Brain microvascular endothelial cell (primary cell): ENCODE data around the gene CHAT.

Experiments used
- DNase-seq: peaks from one replicate; pipeline ENCODE4 v3.0.0-alpha.2; 2020
- H3K27ac ChIP-seq: fragments of 250-450 bp; sonication (Bioruptor Pico); 2 replicates; pipeline ENCODE4 v1.5.1; 2020; ENCODE audit warnings: mild to moderate bottlenecking, moderate library complexity
- H3K27me3 ChIP-seq: fragments of 250-450 bp; sonication (Bioruptor Pico); replicated peaks from 2 replicates; pipeline ENCODE4 v1.5.1; 2020; ENCODE audit warnings: mild to moderate bottlenecking
- H3K36me3 ChIP-seq: fragments of 250-450 bp; sonication (Bioruptor Pico); replicated peaks from 2 replicates; pipeline ENCODE4 v1.5.1; 2020; ENCODE audit warnings: mild to moderate bottlenecking
- H3K4me3 ChIP-seq: 2 replicates; pipeline ENCODE4 v1.5.1; 2011; ENCODE audit warnings: low read depth, mild to moderate bottlenecking, control low read depth, low read length, moderate library complexity
- in situ Hi-C: cut with HindIII; loops from 2 replicates; pipeline ENCODE4 v1.10.0; 2017; ENCODE audit warnings: low sequenced_read_pairs, low pct_ligation_motif_present
- TF ChIP-seq, protein P1 (sequence below): IDR thresholded peaks from 2 replicates; pipeline ENCODE4 v1.5.1; 2011; ENCODE audit warnings: low read depth, mild to moderate bottlenecking, moderate library complexity, low read length, control low read depth, inconsistent platforms; ENCODE audit errors: missing control alignments

CHAT gene

DNA sequence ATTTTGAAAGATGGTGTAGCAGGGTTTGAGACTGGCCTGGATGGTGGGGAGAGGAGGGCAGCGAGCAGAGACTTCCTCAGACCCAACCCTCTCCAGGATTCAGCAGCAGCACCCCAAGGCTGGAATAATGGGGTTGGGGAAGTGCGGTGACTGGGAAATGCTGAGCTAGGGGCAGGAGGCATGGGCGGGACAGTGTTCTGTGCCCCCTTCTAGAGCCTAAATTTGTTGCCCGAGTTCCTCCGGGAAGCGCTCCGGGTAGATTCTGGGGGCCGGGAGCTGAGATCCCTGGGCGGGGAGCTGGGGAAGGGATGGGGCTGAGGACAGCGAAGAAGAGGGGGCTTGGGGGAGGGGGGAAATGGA, at the start of gene CHAT:
Gene CHAT, plus strand, starts transcription at position 156 of the 360 bp plus-strand sequence. Its CDS starts 153 bp downstream, at position 309.
- TF ChIP-seq, protein P1, sequence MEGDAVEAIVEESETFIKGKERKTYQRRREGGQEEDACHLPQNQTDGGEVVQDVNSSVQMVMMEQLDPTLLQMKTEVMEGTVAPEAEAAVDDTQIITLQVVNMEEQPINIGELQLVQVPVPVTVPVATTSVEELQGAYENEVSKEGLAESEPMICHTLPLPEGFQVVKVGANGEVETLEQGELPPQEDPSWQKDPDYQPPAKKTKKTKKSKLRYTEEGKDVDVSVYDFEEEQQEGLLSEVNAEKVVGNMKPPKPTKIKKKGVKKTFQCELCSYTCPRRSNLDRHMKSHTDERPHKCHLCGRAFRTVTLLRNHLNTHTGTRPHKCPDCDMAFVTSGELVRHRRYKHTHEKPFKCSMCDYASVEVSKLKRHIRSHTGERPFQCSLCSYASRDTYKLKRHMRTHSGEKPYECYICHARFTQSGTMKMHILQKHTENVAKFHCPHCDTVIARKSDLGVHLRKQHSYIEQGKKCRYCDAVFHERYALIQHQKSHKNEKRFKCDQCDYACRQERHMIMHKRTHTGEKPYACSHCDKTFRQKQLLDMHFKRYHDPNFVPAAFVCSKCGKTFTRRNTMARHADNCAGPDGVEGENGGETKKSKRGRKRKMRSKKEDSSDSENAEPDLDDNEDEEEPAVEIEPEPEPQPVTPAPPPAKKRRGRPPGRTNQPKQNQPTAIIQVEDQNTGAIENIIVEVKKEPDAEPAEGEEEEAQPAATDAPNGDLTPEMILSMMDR: no peak
- in situ Hi-C loops: no loop called here
- Histone ChIP-seq H3K27ac (no peak within 1 kb of the TSS), H3K27me3 (peaks cover 79% of the 10 kb centered on the region), H3K36me3 (no peaks in the 10 kb centered on the region), H3K4me3 (no peak within 1 kb of the TSS)
- no peak for DNase-seq

DNA sequence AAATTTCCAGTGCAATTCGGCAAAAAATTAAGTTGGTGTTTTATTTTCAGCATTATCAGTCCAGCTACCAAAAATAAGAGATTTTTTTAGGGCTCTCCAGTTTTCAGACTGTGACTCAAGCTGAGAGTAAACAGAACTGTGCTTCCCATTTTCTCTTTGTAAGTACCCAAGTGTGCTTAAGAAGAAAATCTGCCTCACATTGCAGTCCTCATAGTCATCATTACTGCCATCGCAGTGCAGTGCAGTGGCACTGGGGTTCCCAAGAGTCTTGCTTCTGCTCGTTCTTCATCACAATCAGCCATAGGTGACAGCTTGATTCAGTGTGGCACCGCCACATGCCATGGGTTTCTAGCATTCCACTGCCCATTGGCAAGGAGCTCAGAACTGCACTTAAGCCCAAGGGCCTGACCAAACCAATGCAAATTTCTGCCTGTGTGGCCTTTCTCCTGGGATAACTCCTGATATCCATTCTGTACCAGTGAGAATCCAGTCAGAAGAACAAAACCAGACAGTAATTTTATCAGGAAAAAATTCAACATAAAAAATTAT, 49.3 kb upstream of the CHAT start:
- in situ Hi-C loops: no loop called here
- TF ChIP-seq, protein P1: no peak
- no peaks in the 10 kb centered on the region for H3K36me3 ChIP-seq
- H3K27ac ChIP-seq: no peak overlapping the region
- H3K27me3 ChIP-seq: no peaks in the 10 kb centered on the region
- DNase-seq: no peak
- H3K4me3 ChIP-seq: no peak overlapping the region

DNA sequence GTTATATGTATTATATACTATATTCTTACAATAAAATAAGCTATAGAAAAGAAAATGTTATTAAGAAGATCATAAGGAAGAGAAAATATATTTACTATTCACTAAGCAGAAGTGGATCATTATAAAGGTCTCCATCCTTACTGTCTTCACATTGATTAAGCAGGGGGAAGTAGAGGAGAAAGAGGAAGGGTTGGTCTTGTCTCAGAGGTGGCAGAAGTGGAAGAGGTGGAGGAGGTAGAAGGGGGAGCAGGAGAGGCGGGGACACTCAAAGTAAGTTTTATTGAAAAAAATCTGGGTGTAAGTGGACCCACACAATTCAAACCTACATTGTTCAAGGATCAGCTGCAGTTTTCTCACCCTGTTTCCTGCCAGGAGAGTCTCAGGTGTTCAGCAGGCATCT, 46.0 kb upstream of the CHAT start:
- TF ChIP-seq, protein P1: no peak
- H3K36me3 ChIP-seq: no peaks in the 10 kb centered on the region
- in situ Hi-C loops: no loop called here
- H3K27me3 ChIP-seq: no peaks in the 10 kb centered on the region
- DNase-seq: no peak
- H3K4me3 ChIP-seq: no peak overlapping the region
- no peak overlapping the region for H3K27ac ChIP-seq

DNA sequence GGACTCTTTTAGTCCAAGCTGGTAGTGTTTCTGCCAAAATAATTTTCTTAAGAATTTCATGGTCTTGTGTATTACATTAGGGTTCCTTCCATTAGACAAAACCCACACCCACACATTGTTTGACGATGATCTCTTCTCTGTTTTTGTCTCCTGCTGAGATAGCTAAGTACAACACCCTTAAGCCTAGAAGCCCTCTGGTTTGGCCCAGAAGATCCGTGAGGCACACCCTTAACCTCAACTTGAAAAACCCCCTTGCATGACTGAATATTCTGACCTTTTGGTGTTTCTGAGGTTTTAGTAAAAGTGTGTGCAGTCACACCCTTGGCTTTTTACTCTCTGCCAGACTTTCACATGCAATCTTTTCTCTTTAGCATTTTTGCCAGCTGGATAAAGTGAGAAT, 45.6 kb upstream of the CHAT start:
- Histone ChIP-seq H3K27me3 (no peaks in the 10 kb centered on the region), H3K4me3 (no peak overlapping the region), H3K36me3 (no peaks in the 10 kb centered on the region), H3K27ac (peak overlapping the region; percentile 23)
- in situ Hi-C loops: no loop called here
- TF ChIP-seq, protein P1: no peak
- DNase-seq: peak; percentile 31

DNA sequence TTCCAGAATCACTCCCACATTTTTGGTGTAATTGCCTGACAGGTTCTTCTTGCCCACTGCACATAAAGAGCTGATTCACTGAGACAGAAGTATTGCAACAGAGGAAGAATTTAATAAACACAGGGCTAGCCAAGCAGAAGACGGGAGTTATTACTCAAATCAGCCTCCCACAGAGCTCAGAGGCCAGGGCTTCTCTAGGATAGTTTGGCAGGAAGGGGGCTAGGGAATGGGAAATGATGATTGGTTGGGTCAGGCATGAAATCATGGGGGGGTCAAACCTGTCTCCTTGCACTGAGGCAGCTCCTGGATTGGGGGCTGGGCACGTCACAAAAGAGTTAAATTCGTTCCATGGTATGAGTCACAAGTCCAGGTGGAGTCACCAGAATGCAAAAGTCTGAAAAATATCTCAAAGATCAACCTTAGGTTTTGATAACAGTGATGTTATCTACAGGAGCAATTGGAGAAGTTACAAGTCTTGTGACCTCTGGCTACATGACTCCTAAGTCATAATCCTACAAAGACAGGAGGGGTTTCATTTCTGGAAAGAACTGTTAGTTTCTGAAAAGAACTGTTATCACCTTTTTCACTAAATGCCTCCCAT, 44.7 kb upstream of the CHAT start:
- Histone ChIP-seq H3K4me3 (no peak overlapping the region), H3K27me3 (no peaks in the 10 kb centered on the region), H3K27ac (peak overlapping the region; percentile 23), H3K36me3 (no peaks in the 10 kb centered on the region)
- peak; percentile 24 for DNase-seq
- in situ Hi-C loops: no loop called here
- TF ChIP-seq, protein P1: no peak

DNA sequence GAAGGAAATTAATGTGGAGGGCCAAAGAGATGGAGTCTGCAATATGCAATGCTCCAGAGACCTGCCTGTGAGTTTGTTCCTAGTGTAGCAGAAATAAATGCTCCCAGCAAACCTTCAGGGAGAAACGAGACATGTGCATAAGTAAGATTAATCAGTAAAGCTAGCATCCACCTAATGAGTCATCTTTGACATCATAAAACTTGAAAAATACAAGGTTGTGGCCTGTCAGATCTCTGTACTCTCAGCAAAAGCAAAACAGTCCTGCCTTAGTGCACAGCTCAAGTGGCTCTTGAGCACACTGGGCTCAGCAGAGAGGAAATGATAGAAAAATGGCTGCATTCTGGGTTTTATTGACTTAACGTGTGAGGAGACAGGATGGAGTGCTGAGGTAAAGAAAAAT, 42.4 kb upstream of the CHAT start:
- in situ Hi-C loops: no loop called here
- Histone ChIP-seq H3K4me3 (no peak overlapping the region), H3K36me3 (no peaks in the 10 kb centered on the region), H3K27ac (no peak overlapping the region), H3K27me3 (no peaks in the 10 kb centered on the region)
- no peak for DNase-seq
- TF ChIP-seq, protein P1: no peak
